GM19324 (cell line): ENCODE data around the gene RNF212B.

ENCODE experiments used
- ATAC-seq: cut with Tn5 transposase; IDR thresholded peaks from one replicate; pipeline ENCODE4 v1.9.1; 2021; ENCODE audit warnings: mild to moderate bottlenecking, moderate library complexity; ENCODE audit not compliant: unreplicated experiment, low FRiP score

RNF212B gene

GRCh38 chr14:23286902-23287479, 49.3 kb downstream of the RNF212B start:
- no peak for ATAC-seq

GRCh38 chr14:23294734-23295561, 57.2 kb downstream of the RNF212B start:
- ATAC-seq, result no peak

- no peak for ATAC-seq
Observed at GRCh38 chr14:23296012-23296777, 58.5 kb downstream of the RNF212B start.

- ATAC-seq, result no peak
Observed at GRCh38 chr14:23297096-23297495, 59.4 kb downstream of the RNF212B start.

- ATAC-seq, result no peak
Observed at GRCh38 chr14:23297611-23298277, 60.0 kb downstream of the RNF212B start.

GRCh38 chr14:23299211-23299957, 61.6 kb downstream of the RNF212B start:
- no peak for ATAC-seq

GRCh38 chr14:23299986-23300686, 62.4 kb downstream of the RNF212B start:
- ATAC-seq, result no peak

GRCh38 chr14:23300687-23301223, 63.0 kb downstream of the RNF212B start:
- ATAC-seq, result no peak

- peak; percentile 87 for ATAC-seq
Observed at GRCh38 chr14:23301288-23301968, 63.7 kb downstream of the RNF212B start.

GRCh38 chr14:23301969-23302289, 64.2 kb downstream of the RNF212B start:
- no peak for ATAC-seq

GRCh38 chr14:23302290-23303225, 64.8 kb downstream of the RNF212B start, which contains the start of gene PPP1R3E:
PPP1R3E (minus strand) TSS chr14:23302859; CDS start chr14:23302576, 283 bp downstream.
- ATAC-seq, result peak; percentile 28

GRCh38 chr14:23306412-23307145, 68.8 kb downstream of the RNF212B start, which contains the start of gene BCL2L2:
BCL2L2 (plus strand) TSS chr14:23306833; CDS start chr14:23307768, 935 bp downstream.
- ATAC-seq, result no peak

- ATAC-seq, result no peak
Observed at GRCh38 chr14:23307146-23307530, 69.4 kb downstream of the RNF212B start.

- no peak for ATAC-seq
Observed at GRCh38 chr14:23307687-23308644, 70.2 kb downstream of the RNF212B start.

- ATAC-seq, result no peak
Observed at GRCh38 chr14:23308721-23309445, 71.1 kb downstream of the RNF212B start.
